Measurements from ENCODE around the gene AKAP13.

The AKAP13 gene

GRCh38 chr15:85763157-85763556 lies 382.8 kb downstream of the AKAP13 start:
- no peaks in the 10 kb centered on the region for H3K79me2 ChIP-seq (ENCODE audit: insufficient read depth, low read length)
- no peaks in the 10 kb centered on the region for H3K36me3 ChIP-seq (ENCODE audit: low read length)
- no peak overlapping the region for H3K4me3 ChIP-seq (ENCODE audit: insufficient read depth, low read length, poor library complexity, severe bottlenecking)
- H3K27me3 ChIP-seq (ENCODE audit: low read length) = no peaks in the 10 kb centered on the region
- H3K9me2 ChIP-seq (replicated peaks; ENCODE audit: insufficient read depth, low read length) = no peaks in the 10 kb centered on the region
- no peak overlapping the region for H2AFZ ChIP-seq (ENCODE audit: low read depth, low read length, severe bottlenecking)
- H3K4me2 ChIP-seq (ENCODE audit: low read depth, low read length, poor library complexity, severe bottlenecking) = no peak overlapping the region
- no peaks in the 10 kb centered on the region for H3F3A ChIP-seq (ENCODE audit: insufficient read depth)
- no peaks in the 10 kb centered on the region for H4K20me1 ChIP-seq (ENCODE audit: low read depth, low read length)
- H3K9ac ChIP-seq (ENCODE audit: low read length) = no peak overlapping the region
- no peak overlapping the region for H3K27ac ChIP-seq (ENCODE audit: low read depth, low read length)
- H3K9me3 ChIP-seq (ENCODE audit: insufficient read depth, low read length) = no peaks in the 10 kb centered on the region
- TF ChIP-seq CTCF (IDR thresholded peaks at IDR 0.05; ENCODE audit: insufficient read depth, low read length, poor library complexity, severe bottlenecking) = no peak
- no peak for TF ChIP-seq EZH2phosphoT487 (conservative IDR thresholded peaks at IDR 0.05; ENCODE audit: low read length)

GRCh38 chr15:85763673-85764633 lies 383.6 kb downstream of the AKAP13 start:
- Histone ChIP-seq H3K36me3 (ENCODE audit: low read length) (no peaks in the 10 kb centered on the region), H2AFZ (ENCODE audit: low read depth, low read length, severe bottlenecking) (no peak overlapping the region), H3K4me2 (ENCODE audit: low read depth, low read length, poor library complexity, severe bottlenecking) (no peak overlapping the region), H3K9ac (ENCODE audit: low read length) (no peak overlapping the region), H3K4me3 (ENCODE audit: insufficient read depth, low read length, poor library complexity, severe bottlenecking) (no peak overlapping the region), H3K27ac (ENCODE audit: low read depth, low read length) (no peak overlapping the region), H3K9me3 (ENCODE audit: insufficient read depth, low read length) (no peaks in the 10 kb centered on the region), H3K79me2 (ENCODE audit: insufficient read depth, low read length) (no peaks in the 10 kb centered on the region), H3F3A (ENCODE audit: insufficient read depth) (no peaks in the 10 kb centered on the region), H3K9me2 (replicated peaks; ENCODE audit: insufficient read depth, low read length) (no peaks in the 10 kb centered on the region), H3K27me3 (ENCODE audit: low read length) (no peaks in the 10 kb centered on the region), H4K20me1 (ENCODE audit: low read depth, low read length) (no peaks in the 10 kb centered on the region)
- TF ChIP-seq EZH2phosphoT487 (conservative IDR thresholded peaks at IDR 0.05; ENCODE audit: low read length) = no peak
- no peak for TF ChIP-seq CTCF (IDR thresholded peaks at IDR 0.05; ENCODE audit: insufficient read depth, low read length, poor library complexity, severe bottlenecking)

- TF ChIP-seq CTCF (IDR thresholded peaks at IDR 0.05; ENCODE audit: insufficient read depth, low read length, poor library complexity, severe bottlenecking) (no peak), EZH2phosphoT487 (conservative IDR thresholded peaks at IDR 0.05; ENCODE audit: low read length) (no peak)
- no peaks in the 10 kb centered on the region for H3K27me3 ChIP-seq (ENCODE audit: low read length)
- H3K27ac ChIP-seq (ENCODE audit: low read depth, low read length) = no peak overlapping the region
- H3K9me3 ChIP-seq (ENCODE audit: insufficient read depth, low read length) = no peaks in the 10 kb centered on the region
- H3K36me3 ChIP-seq (ENCODE audit: low read length) = no peaks in the 10 kb centered on the region
- no peaks in the 10 kb centered on the region for H3K9me2 ChIP-seq (replicated peaks; ENCODE audit: insufficient read depth, low read length)
- H3F3A ChIP-seq (ENCODE audit: insufficient read depth) = no peaks in the 10 kb centered on the region
- no peak overlapping the region for H3K4me2 ChIP-seq (ENCODE audit: low read depth, low read length, poor library complexity, severe bottlenecking)
- no peak overlapping the region for H3K9ac ChIP-seq (ENCODE audit: low read length)
- H4K20me1 ChIP-seq (ENCODE audit: low read depth, low read length) = no peaks in the 10 kb centered on the region
- H3K79me2 ChIP-seq (ENCODE audit: insufficient read depth, low read length) = no peaks in the 10 kb centered on the region
- H3K4me3 ChIP-seq (ENCODE audit: insufficient read depth, low read length, poor library complexity, severe bottlenecking) = no peak overlapping the region
- H2AFZ ChIP-seq (ENCODE audit: low read depth, low read length, severe bottlenecking) = no peak overlapping the region
Measured at GRCh38 chr15:85764649-85765277, 384.4 kb downstream of the AKAP13 start.

Measured in SU-DHL-6 (cell line).